IMR-90 (cell line): ENCODE results near the gene SEPTIN8. TPM values are rescaled to one million over a fixed set of nuclear protein-coding genes. Genes with fewer than 3 reads are reported as not detected.

Source experiments
- ATAC-seq: fragments of 200-7000 bp; cut with Tn5 transposase; 2 replicates; pipeline ENCODE4 v1.9.1; 2020; ENCODE audit warnings: low read depth, mild to moderate bottlenecking, moderate library complexity
- BruUV-seq: library from RNA; stranded (reverse); fragments of 400-500 nt; replicated peaks from 2 replicates; lab custom pipeline; 2021; lab: Mats Ljungman, UMichigan
- CTCF ChIA-PET: fragments of 300-600 bp; formaldehyde crosslinking; extraction: SDS; loops from one replicate; lab custom pipeline; 2021; ENCODE audit warnings: antibody characterized with exemption; lab: Yijun Ruan, JAX
- POLR2A ChIA-PET: fragments of 300-600 bp; sonication (Branson Sonifier 250); formaldehyde crosslinking; loops from one replicate; lab custom pipeline; 2022; ENCODE audit warnings: antibody characterized with exemption; ENCODE audit not compliant: unreplicated experiment; lab: Charles Lee
- DNase-seq: peaks from one replicate; pipeline ENCODE4 v3.0.0; 2013
- H2AFZ ChIP-seq: replicated peaks from 2 replicates; pipeline ENCODE3; 2013; ENCODE audit warnings: low read length, mild to moderate bottlenecking; ENCODE audit not compliant: poor library complexity
- H2AK5ac ChIP-seq: 2 replicates; pipeline ENCODE4 v1.6.1; 2013; ENCODE audit warnings: low read depth, low read length, inconsistent platforms
- H2AK9ac ChIP-seq: replicated peaks from 2 replicates; pipeline ENCODE3; 2013; ENCODE audit warnings: mild to moderate bottlenecking, low read depth, low read length, moderate library complexity; ENCODE audit not compliant: poor library complexity
- H2BK120ac ChIP-seq: 2 replicates; pipeline ENCODE4 v1.6.1; 2013; ENCODE audit warnings: low read depth, low read length, inconsistent platforms
- H2BK15ac ChIP-seq: 3 replicates; pipeline ENCODE4 v1.6.1; 2013; ENCODE audit warnings: low read depth, low read length, inconsistent platforms
- H2BK20ac ChIP-seq: 2 replicates; pipeline ENCODE4 v1.6.1; 2013; ENCODE audit warnings: low read depth, mild to moderate bottlenecking, inconsistent platforms, low read length, moderate library complexity
- H2BK5ac ChIP-seq: 2 replicates; pipeline ENCODE4 v1.6.1; 2013; ENCODE audit warnings: mild to moderate bottlenecking, low read depth, low read length, inconsistent platforms; ENCODE audit not compliant: poor library complexity, severe bottlenecking
- H3K14ac ChIP-seq: replicated peaks from 2 replicates; pipeline ENCODE4 v1.6.1; 2013; ENCODE audit warnings: low read depth, low read length, inconsistent platforms
- H3K18ac ChIP-seq: 2 replicates; pipeline ENCODE4 v1.6.1; 2013; ENCODE audit warnings: low read depth, low read length, control low read depth
- H3K23ac ChIP-seq: 2 replicates; pipeline ENCODE4 v1.6.1; 2013; ENCODE audit warnings: low read depth, low read length, inconsistent platforms
- H3K27ac ChIP-seq: 2 replicates; pipeline ENCODE4 v1.5.1; 2013; ENCODE audit warnings: mild to moderate bottlenecking, control low read depth, low read length; ENCODE audit not compliant: insufficient read depth
- H3K27me3 ChIP-seq: 2 replicates; pipeline ENCODE4 v1.6.1; 2013; ENCODE audit warnings: low read length; ENCODE audit not compliant: control insufficient read depth, insufficient read depth
- H3K36me3 ChIP-seq: 2 replicates; pipeline ENCODE4 v1.6.1; 2013; ENCODE audit warnings: low read length, mixed read lengths; ENCODE audit not compliant: control insufficient read depth, insufficient read depth
- H3K4ac ChIP-seq: 2 replicates; pipeline ENCODE4 v1.6.1; 2013; ENCODE audit warnings: low read depth, low read length, inconsistent platforms
- H3K4me1 ChIP-seq: 2 replicates; pipeline ENCODE4 v1.6.1; 2013; ENCODE audit warnings: low read length, mixed read lengths; ENCODE audit not compliant: control insufficient read depth, insufficient read depth
- H3K4me2 ChIP-seq: 2 replicates; pipeline ENCODE4 v1.6.1; 2013; ENCODE audit warnings: low read depth, mild to moderate bottlenecking, control low read depth, low read length, moderate library complexity
- H3K4me3 ChIP-seq: 2 replicates; pipeline ENCODE4 v1.5.1; 2013; ENCODE audit warnings: low read depth, mild to moderate bottlenecking, control low read depth, low read length, moderate library complexity; ENCODE audit not compliant: insufficient read depth
- H3K56ac ChIP-seq: 2 replicates; pipeline ENCODE4 v1.6.1; 2013; ENCODE audit warnings: low read length, inconsistent platforms; ENCODE audit not compliant: insufficient read depth; ENCODE audit errors: extremely low read depth
- H3K79me1 ChIP-seq, 2 experiments: 2 replicates each; pipeline ENCODE4 v1.6.1; 2013; ENCODE audit warnings: low read length in 2 of 2, inconsistent platforms in 1 of 2, low read depth in 1 of 2
- H3K9ac ChIP-seq: 2 replicates; pipeline ENCODE4 v1.6.1; 2013; ENCODE audit warnings: low read depth, low read length, control low read depth
- H3K9me1 ChIP-seq: 2 replicates; pipeline ENCODE4 v1.6.1; 2013; ENCODE audit warnings: low read length, inconsistent platforms; ENCODE audit not compliant: insufficient read depth
- H3K9me3 ChIP-seq: 2 replicates; pipeline ENCODE4 v1.6.1; 2013; ENCODE audit warnings: low read length; ENCODE audit not compliant: control insufficient read depth, insufficient read depth
- H4K20me1 ChIP-seq: 2 replicates; pipeline ENCODE4 v1.6.1; 2013; ENCODE audit warnings: low read length, inconsistent platforms; ENCODE audit not compliant: insufficient read depth
- H4K5ac ChIP-seq: 2 replicates; pipeline ENCODE4 v1.6.1; 2013; ENCODE audit warnings: mild to moderate bottlenecking, low read depth, low read length, control low read depth
- H4K8ac ChIP-seq, 2 experiments: 2 replicates each; pipeline ENCODE4 v1.6.1; 2013; ENCODE audit warnings: low read depth in 2 of 2, low read length in 2 of 2, control low read depth in 1 of 2, inconsistent platforms in 1 of 2
- H4K91ac ChIP-seq: 2 replicates; pipeline ENCODE4 v1.6.1; 2013; ENCODE audit warnings: low read depth, low read length, inconsistent platforms; ENCODE audit not compliant: insufficient read depth
- BHLHE40 ChIP-seq: fragments of 150-350 bp; IDR thresholded peaks from 2 replicates; pipeline ENCODE4 v1.6.1; 2016; ENCODE audit warnings: mild to moderate bottlenecking, low read depth, low read length
- CEBPB ChIP-seq: IDR thresholded peaks from 2 replicates; pipeline ENCODE4 v1.6.1; 2012; ENCODE audit warnings: low read depth, low read length, improper control_type of control experiment
- CHD1 ChIP-seq: IDR thresholded peaks from 2 replicates; pipeline ENCODE4 v1.6.1; 2012; ENCODE audit warnings: low read depth, low read length, improper control_type of control experiment
- CTCF ChIP-seq: conservative IDR thresholded peaks from 2 replicates; pipeline ENCODE4 v1.5.1; 2012; ENCODE audit warnings: mild to moderate bottlenecking, low read depth, low read length, improper control_type of control experiment
- ELK1 ChIP-seq: fragments of 150-350 bp; IDR thresholded peaks from 2 replicates; pipeline ENCODE4 v1.6.1; 2016; ENCODE audit warnings: low read depth, mild to moderate bottlenecking, low read length, moderate library complexity, borderline replicate concordance
- MAFK ChIP-seq: IDR thresholded peaks from 2 replicates; pipeline ENCODE4 v1.6.1; 2012; ENCODE audit warnings: low read depth, low read length, improper control_type of control experiment
- USF2 ChIP-seq: fragments of 150-350 bp; IDR thresholded peaks from 2 replicates; pipeline ENCODE4 v1.6.1; 2017; ENCODE audit warnings: mild to moderate bottlenecking, antibody characterized with exemption, low read length, low read depth
- WGBS, 2 experiments: methylation state at CpG; one replicate each; pipeline versions ENCODE4 v1.1.5 to v1.1.7; 2013; ENCODE audit warnings: missing lambda C conversion rate in 2 of 2; ENCODE audit not compliant: insufficient read length in 1 of 2; ENCODE audit errors: extremely low coverage in 2 of 2; 5-methylcytosine and 5-hydroxymethylcytosine counted together
- dilution Hi-C: fragments of 300-500 bp; cut with HindIII; formaldehyde crosslinking; loops from one replicate; pipeline ENCODE4 v1.14.3; 2018; ENCODE audit warnings: low sequenced_read_pairs; ENCODE audit not compliant: unreplicated experiment
- in situ Hi-C: fragments of 300-500 bp; cut with MboI; formaldehyde crosslinking; loops from 3 replicates; pipeline ENCODE4 v1.14.3; 2019; ENCODE audit warnings: low sequenced_read_pairs, inconsistent platforms, mixed read lengths
- intact Hi-C: fragments of 100-400 bp; cut with micrococcal nuclease; formaldehyde crosslinking; loops from 2 replicates; pipeline ENCODE4 v1.10.0; 2022
- polyA plus RNA-seq, 3 experiments: library from polyadenylated mRNA; depleted of rRNA; stranded (reverse); fragments of >200 nt; gene quantifications; 2 replicates each; pipeline ENCODE4 v1.2.3, GENCODE V29; 2012; ENCODE audit warnings: low replicate concordance in 1 of 3
- total RNA-seq: library from RNA; depleted of rRNA; stranded (reverse); fragments of >200 nt; gene quantifications from 2 replicates; pipeline ENCODE4 v1.2.3, GENCODE V29; 2012

The SEPTIN8 gene
- total and polyA plus RNA-seq, 2 of the 4 experiments (the other 2 are of a cell fraction): 56.2 to 67.2 TPM

- TF ChIP-seq CEBPB (no peak), CTCF (no peak), MAFK (no peak), USF2 (no peak), CHD1 (no peak), ELK1 (no peak), BHLHE40 (no peak)
- 0 out of 2 replicates have a peak overlapping the region, but pooled peaks have one; percentile 3 for H2BK120ac ChIP-seq
- dilution Hi-C loops: no loop called here
- no peak overlapping the region for H2BK20ac ChIP-seq
- BruUV-seq: no TSS peak
- no peak overlapping the region for H2AK9ac ChIP-seq
- no peaks in the 10 kb centered on the region for H3K9me3 ChIP-seq
- CTCF ChIA-PET: no interaction called here
- intact Hi-C loops: no loop called here
- no peak overlapping the region for H2AFZ ChIP-seq
- H2BK5ac ChIP-seq: no peak overlapping the region
- no peaks in the 10 kb centered on the region for H3K79me1 ChIP-seq
- H3K4me1 ChIP-seq: peaks cover 10% of the 10 kb centered on the region
- in situ Hi-C loops: no loop called here
- no peak overlapping the region for H3K56ac ChIP-seq
- H2BK15ac ChIP-seq: peak overlapping the region; percentile 4; the same call in 1 of the 3 replicates
- peak; percentile 66 for DNase-seq
- H3K9me1 ChIP-seq: no peaks in the 10 kb centered on the region; the same call in 1 of the 2 replicates
- H4K5ac ChIP-seq: no peak overlapping the region; the same call in 1 of the 2 replicates
- POLR2A ChIA-PET: no interaction called here
- peak overlapping the region; percentile 27; the same call in 1 of the 2 replicates for H2AK5ac ChIP-seq
- peak overlapping the region; percentile 58; the same call in 1 of the 2 replicates for H3K4ac ChIP-seq
- H3K4me2 ChIP-seq: 0 out of 2 replicates have a peak overlapping the region, but pooled peaks have one; percentile 16
- H4K91ac ChIP-seq: no peak overlapping the region
- peaks cover 3% of the 10 kb centered on the region; the same call in 1 of the 2 replicates for H3K27me3 ChIP-seq
- WGBS, 2 experiments: no CpG with 5 or more reads among the region's 1 CpG
- peak overlapping the region; percentile 18; the same call in 1 of the 2 replicates for H3K18ac ChIP-seq
- no peak overlapping the region for H3K27ac ChIP-seq
- no peak overlapping the region for H3K23ac ChIP-seq
- no peaks in the 10 kb centered on the region for H3K36me3 ChIP-seq
- no peaks in the 10 kb centered on the region for H4K20me1 ChIP-seq
- H3K4me3 ChIP-seq: no peak overlapping the region
- ATAC-seq: peak; percentile 66
- no peak overlapping the region for H3K9ac ChIP-seq
- H3K14ac ChIP-seq: peak overlapping the region; percentile 8
- no peak overlapping the region for H4K8ac ChIP-seq
Observed at GRCh38 chr5:132787076-132787475, 10.0 kb upstream of the SEPTIN8 start.
